RKO (cell line): ENCODE data around the gene LMO7.

ENCODE experiments used
- DNase-seq: peaks from one replicate; pipeline ENCODE4 v3.0.0-alpha.2; 2016; ENCODE audit warnings: low spot score

LMO7 gene

DNA sequence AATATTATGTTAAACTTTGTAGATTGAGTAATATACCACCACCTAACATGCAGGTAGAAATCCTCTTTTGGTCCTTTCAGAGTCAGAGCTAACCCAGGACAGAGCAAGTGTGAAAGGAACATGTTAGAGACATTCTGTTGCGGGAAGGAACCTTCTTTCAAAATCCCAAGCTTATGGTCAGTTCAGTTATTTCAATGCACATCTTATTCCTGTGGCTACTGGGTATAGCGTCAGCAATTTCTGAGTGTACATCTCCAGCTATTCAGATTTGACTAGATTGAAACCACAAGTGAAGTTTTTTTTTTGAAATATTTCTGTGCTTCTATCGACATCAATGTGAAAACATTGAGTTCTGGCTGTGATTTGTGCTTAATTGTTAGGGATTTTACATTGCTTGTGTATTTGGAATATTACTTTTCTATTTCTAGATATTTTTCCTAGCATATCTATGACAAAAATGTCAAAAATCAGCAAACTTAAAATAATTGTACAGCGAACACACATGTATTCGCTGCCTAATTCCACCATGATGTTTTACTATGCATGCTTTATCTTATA is 165.3 kb downstream of the LMO7 start:
- DNase-seq = no peak

DNA sequence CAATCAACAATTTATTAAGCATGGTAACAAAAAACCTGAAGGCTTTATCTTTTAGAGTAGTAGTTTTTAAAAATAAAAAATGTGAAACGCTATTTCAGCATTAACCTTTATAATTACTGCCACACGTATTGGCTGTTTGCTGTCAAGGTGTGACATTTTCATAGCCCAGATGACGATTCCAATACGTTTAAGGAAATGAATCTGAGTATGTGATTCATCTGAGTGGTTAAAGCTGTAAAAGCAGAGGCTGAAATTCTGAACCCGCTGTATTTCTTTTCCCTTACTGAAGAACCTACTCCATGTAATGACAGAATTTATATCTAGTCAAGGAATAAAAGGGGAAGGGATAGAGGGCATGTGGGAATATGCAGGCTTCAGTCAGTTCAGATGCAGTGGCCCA is 166.0 kb downstream of the LMO7 start:
- no peak for DNase-seq

DNA sequence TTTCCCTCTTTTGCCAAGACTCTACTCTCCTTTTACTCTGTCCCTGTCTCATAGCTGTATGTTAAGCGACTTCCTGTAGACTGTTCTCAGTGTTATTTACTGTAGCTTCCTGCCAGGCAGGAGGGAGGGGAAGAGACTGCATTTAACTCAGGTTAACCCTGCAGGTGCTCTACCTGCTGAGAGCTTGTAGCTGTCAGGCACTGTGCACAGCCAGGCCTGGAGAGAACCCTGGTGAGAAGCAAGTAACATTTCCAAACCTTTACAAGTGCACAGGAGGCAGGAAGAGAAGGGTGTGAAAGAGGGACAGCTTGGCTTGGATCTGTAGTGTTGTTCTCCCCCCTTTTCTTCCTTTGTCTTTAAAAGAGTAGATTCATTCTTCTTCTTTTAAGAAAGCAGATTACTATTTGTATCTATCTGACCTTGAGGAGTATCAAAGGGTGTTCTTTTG is 167.1 kb downstream of the LMO7 start:
- no peak for DNase-seq

DNA sequence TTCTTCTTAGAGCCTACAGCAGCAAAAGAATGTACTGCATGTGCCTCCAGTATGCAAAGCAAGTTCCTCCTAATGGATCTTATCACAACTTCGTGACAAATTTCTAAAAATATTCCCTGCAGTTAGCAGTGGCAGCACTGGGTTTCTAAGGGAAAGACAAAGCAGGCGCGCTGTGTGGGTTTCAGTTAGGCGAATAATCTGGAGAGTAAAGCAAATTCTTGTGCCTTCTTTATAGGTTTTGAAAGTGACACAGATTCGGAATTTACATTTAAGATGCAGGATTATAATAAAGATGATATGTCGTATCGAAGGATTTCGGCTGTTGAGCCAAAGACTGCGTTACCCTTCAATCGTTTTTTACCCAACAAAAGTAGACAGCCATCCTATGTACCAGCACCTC is 167.9 kb downstream of the LMO7 start:
- DNase-seq = no peak

DNA sequence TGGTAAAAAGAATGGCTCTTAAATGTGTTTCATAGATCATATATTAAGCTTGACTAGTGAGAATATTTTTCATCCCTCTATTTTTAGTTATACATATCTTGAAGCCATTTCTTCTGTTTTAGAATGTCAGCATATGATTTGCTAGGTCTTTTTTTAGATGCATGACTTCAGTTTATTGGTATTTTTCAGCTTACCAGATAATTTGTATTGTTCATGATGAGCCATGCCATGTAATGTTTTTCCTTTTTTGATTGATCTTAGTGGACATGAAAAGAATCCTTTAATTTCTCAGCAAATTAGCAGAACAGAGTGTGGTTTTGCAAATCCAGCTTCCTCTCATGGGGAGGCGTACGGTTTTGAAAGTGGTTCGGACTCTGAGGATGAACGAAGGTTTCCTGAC is 168.5 kb downstream of the LMO7 start:
- DNase-seq = no peak

DNA sequence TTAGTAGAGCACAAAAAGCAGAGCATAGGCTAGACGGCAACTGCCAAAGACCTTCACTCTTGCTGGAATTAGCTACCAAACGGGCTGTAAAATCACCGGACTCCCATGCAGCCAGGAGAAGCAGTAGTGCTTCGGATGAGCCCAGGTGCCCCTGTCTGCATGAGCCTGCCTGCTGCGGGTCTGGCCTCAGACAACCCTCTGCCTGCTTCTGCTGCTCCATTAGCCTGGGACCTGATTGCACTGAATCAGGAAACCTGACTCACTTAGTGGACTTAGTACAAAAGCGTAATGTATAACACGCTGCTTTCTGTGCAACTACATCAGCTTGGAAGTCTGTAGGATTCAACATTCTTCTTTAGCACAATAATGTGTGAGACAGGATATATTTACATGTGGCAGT is 170.0 kb downstream of the LMO7 start:
- DNase-seq = no peak

DNA sequence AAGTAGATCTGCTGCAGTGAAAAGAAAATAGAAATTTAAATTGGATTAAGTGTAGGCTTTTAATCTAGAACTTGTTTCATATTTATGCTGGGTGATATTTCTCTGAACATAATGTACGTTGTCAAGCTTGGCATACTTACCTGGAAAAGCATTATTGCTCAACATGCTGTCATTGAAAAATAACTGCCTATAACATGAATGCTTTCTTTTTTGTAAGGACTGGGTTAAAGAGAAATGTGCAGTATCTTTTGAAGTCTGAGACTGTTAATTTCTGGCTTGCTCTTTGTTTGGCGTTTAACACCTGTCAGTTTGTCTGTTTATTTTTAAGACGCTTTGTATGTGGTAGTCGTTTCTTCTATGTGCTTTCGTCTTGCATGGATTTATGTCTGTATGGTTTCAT is 175.2 kb downstream of the LMO7 start:
- no peak for DNase-seq

DNA sequence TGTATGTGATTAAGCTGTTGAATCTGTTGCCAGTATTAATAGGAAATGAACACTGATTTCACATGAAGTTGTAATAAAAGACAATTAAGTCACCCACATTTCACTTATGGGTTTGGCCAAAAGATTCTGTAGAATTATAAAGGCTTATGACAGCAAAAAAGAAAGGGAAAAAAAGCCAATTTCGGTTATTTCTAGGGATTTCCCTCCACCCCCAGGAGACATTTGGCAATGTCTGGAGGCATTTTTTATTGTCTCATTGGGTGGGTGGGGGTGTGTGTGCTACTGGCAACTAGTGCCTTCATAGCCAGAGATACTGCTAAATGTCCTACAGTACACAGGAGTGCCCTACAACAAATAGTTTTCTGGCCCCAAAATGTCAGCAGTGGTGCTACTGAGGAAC is 175.7 kb downstream of the LMO7 start:
- DNase-seq = no peak

DNA sequence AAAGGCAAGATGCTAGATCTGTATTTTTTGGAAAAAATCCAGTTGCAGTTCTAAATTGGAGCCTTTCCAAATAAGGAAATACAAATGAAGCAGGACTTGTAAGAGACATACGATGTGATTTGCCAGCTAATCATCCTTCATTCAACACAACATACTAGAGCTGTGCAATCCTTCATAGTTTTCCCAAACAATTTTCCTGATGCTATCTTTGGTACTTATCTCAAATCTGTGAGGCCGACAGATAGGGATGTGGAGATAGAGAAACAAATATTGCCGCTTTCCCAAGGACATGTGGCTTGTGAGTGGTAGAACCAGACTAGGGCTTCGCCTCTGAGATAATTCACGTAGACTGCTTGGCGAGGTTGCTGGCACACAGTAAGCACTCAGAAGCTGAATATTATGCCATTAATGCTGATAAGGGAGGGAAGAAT is 176.6 kb downstream of the LMO7 start:
- DNase-seq = no peak

DNA sequence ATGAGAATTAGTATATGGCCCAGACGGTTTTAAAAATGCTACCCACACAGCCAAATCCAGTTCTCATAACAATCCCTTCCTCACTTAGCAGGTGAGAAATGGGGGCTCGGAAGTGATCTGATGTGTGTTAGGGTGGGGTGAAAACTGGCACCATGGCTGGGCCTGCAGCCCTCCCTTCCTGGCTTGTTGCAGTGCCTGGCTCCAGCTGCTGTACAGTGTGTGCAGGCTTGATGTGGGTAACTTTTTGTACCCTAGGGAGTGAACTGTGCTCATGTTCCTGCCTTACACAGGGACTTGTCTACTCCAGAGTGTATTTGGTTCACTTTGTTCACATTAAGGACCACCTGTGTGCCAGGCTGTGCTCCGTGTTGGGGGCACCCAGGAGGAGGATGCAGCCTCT is 177.2 kb downstream of the LMO7 start:
- no peak for DNase-seq

DNA sequence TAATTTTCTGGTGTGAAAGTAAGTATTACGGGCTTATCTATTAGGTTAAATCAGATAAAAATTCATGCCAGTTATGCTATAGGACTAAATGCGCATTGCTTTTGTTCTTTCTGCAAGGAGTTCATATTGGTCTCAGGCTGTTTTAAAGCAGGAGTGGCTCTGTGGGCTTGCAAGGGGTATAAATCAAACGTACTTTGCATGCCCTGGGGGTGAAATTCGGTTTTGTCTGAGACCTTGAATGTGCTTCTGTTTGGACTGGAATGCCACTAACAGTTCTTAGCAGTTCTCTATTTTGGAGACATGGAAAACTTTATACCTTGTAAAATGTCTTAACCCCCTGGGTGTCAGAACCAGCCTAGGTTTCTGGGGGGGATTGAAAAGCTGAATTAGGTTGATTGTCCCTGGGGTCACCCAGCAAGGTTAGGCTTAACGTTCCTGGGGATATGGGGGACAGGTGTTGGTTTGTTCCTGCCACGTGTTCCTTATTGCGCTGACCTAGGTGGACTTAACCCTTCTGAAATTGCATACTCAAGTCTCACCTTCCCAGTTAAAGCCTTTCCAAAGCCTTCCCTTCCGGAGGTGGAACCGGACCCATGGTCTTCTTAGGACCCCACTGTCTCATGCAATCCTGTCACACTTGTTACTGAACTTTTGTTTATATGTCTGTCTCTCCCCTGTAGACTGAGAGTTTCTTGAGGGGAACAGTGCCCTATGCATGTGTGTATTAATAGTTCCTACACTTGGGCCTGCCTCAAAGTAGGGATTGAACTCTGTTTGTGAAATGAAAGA is 182.2 kb downstream of the LMO7 start:
- no peak for DNase-seq

DNA sequence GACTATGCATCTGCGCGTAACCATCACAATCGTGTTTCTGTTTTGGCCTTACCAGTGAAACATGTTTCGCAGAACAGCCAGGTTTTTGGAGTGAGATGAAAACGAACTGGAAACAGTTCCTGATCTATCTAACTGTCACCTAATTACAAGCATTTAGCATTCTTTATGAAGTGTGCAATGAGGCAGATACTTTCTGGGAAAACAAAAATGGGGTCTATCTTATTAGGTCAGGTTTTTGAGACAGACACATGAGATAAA is 182.8 kb downstream of the LMO7 start:
- DNase-seq = no peak

DNA sequence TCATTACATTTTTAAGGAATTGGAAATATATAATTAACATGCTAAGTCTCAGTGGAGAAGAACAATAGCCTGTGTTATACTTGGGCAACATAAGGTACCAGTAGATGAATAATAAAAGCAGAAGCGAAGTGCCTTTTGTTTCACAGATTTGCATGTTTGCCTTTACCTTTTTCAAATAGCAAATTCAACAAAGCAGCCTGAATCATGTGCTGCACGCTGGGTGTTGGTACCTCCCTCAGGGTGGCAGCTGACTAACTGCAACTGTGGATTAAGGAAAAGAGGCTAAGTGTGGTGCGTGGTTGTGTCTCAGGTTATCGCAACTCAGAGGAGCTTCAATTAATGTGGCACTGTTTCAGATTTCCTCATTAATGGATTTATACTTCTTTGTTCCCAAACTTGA is 189.0 kb downstream of the LMO7 start:
- no peak for DNase-seq

DNA sequence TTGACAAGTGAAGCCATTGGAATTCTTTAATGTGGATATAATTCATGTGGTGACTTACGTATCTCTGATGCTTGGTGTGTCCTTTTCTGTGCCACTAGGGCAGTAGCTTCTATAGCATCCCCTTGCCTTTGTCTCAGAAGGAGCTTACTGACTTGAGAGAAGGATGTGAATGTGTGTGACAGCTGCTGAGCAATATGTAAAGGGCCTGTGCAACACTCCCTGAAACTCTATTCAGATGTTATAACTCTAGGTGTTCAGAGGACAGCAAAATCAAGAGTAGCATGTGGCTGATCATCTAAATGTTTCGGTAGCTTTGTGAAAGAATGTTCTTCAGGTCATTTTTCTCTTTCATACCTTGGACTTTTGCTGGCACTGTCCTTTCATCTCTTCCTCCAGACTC is 189.5 kb downstream of the LMO7 start:
- no peak for DNase-seq

DNA sequence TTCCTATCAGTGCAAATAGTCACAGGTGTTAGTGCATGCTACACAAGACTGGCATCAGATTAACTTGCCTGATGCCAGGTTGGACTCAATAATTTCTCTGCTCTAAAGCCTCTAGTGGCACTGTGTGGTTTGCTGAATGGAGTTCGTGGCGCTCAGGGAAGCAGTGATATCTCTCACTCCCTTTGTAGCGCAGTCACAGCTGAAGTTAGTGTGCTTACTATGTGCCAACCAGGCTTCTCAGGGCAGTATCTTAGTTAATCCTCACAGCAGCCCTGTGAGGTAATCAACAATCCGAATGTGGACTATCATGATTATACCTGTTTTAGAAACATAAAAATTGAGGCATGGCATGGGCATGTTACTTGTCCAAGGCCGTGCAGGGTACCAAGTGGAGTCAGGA is 190.3 kb downstream of the LMO7 start:
- no peak for DNase-seq

DNA sequence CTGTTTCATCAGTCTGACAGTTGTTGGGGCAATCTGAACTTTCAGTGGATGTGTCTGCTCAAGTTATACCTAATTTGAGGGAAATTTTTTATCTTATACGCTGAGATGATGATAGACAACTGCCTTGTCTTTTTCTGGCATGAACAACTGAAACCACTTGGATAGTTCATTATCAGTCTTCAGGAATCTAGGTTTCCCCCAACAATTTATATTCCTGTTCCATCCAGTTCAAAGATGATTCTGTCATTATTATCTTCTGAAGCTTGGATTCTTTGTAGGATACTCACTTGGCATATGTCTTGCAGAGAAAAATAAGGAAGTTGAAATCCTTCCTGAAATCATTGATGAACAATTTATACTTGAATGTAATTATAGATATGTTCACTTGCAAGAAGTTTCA is 193.7 kb downstream of the LMO7 start:
- DNase-seq = no peak

DNA sequence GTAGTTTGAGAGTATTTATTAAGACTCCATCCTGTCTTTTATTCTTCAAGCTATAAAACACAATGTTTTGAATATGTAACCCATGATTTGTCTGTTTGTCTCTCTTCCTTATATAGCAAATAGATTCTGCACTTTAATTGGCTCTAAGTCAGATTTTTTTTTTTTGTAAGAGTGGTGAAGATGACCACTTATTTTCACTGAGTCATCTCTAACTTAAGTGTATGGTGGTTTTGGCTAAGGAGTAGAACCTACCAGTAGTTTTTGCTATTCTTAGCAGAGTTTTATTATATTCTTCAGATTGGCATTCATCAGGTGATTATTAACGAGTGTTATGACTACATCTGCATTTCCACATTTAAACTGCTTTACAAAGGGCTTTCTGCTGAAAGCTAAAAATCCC is 194.7 kb downstream of the LMO7 start:
- no peak for DNase-seq

DNA sequence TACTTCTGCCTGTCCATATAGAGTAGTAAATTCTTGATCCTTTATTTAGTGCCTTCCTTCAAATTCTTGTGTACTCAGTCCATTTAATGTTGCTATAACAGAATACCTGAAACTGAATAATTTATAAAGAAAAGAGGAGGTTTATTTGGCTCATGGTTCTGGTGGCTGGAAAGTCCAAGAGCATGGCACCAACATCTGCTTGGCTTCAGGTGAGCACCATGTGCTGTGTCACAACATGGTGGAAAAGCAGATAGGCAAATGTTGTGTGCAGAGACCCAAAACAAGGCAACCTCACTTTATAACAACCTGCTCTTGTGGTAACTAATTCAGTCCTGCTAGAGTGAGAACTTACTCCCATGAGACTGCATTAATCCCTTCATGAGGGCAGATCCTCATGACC is 195.3 kb downstream of the LMO7 start:
- DNase-seq = no peak

DNA sequence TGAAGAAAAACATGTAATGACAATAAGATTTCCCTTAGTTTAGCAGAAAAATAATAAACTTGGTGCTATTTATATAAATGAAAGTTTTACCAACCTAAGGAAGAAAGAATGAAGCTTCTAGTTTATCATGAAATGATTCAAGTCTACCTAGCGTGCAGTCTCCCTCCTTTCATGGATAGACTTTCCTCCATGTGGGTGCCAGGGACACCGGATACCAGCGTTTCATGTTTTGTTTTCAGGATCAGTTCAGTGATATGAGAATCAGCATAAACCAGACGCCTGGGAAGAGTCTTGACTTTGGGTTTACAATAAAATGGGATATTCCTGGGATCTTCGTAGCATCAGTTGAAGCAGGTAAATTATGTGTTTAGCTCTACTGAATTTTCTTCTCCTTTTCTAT is 196.7 kb downstream of the LMO7 start:
- DNase-seq = no peak

DNA sequence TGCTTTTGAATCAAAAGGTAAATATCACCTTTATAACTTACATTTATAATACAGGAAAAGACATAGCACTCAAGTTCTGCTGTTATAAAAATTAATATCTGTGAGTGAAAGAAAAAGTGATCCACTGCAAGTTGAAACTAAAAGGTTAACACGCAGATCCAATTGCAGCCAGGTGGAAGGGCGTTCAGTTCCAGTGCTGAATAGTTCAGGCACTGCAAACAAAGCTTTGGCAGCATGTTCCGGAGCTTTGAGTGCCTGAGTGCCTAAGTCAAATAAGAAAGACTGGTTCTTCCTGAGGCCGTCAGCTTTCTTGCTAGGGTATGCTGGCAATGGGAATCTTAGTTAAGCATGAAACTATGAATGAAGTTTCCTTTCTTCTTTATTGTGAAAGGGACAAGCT is 200.3 kb downstream of the LMO7 start:
- no peak for DNase-seq

DNA sequence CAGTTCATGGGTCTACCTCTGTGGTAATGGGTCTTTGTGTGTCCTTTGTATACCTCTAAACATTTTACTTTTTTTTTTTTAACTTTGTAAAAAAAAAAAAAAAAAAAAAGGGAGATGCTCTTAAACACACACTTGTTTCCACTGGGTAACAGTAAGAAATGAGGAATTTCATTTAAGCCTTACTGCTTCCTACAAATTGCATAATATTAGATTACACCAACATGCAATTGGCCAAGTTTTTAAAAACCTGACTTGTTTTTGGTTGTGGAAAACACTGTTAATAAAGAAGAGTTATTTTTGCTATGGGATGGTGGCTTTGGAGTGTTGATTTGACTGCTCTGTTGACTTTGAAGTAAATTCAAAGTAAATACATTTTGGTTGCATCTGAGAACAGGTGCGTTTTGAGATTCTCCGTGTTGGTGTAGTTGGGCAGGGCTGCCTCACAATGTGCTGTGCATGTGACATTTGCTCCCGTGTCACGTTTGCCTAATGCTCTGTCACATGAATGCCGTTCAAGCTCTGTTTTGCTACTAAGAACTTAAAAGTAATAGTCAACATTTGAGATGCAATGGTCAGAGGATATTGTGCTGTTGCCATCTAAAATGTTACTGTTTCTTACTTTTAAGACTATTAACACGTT is 202.4 kb downstream of the LMO7 start:
- DNase-seq = no peak

DNA sequence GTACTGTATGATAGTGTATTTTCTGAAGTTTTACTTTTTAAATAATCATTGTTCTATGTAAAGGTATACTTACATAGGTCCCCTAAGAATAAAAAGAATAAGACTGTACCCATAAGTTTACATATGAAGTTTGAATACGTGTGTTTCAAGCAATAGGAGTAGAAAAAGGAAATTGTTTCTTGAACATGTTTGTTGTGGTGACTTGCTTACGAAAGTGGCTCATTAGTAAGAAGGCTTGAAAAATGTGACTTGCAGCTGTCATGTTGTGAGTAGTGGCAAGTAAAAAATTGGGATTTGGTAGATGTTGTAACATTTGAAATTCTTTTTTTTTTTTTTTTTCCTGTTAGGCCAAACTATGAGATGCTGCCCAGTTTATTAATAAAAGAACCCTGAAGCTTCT is 203.3 kb downstream of the LMO7 start:
- no peak for DNase-seq

DNA sequence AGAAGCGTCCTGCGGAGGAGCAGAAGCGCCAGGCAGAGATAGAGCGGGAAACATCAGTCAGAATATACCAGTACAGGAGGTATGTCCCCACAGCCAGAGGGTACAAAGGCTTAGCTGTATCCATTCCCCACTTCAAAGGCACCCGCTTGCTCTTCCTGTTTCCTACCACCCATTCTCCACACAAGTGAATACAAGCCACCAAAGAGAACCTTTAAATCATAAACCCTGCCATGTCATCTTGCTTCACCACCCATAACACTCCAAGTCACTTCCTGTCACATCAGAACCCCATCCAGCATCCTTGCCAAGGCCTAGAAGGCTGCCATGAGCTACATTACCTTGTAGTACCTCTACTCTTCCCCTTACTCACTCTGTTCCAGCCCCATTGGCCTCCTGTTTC is 205.8 kb downstream of the LMO7 start:
- no peak for DNase-seq

DNA sequence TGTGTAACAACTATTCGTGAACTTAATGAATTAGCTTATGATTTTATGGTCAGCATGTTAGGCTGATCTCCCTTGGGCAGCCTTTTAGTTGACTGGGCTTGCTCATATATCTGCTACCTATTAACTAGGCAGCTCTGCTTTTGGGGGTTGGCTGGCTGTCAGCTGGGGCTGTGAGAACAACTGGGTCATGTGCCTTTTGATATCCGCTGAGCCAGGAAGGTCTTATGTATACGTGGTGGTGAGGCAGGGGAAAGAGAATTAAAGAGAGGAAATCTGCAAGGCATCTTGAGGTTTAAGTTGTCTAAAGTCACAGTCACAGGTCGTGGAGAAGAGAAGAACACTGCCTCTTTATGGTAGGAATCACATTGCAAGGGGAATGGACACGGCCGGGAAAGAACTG is 206.9 kb downstream of the LMO7 start:
- no peak for DNase-seq
